IPS-20b (cell line): ENCODE measurements around the gene ST6GAL1.

ENCODE experiments used
- H3K27ac ChIP-seq: one replicate; pipeline ENCODE4 v1.5.1; 2013; ENCODE audit warnings: low read length
- H3K27me3 ChIP-seq: 2 replicates; pipeline ENCODE4 v1.6.1; 2013; ENCODE audit warnings: mild to moderate bottlenecking, low read length, inconsistent platforms; ENCODE audit not compliant: insufficient read depth
- H3K36me3 ChIP-seq: 2 replicates; pipeline ENCODE4 v1.6.1; 2013; ENCODE audit warnings: low read depth, mild to moderate bottlenecking, inconsistent platforms, low read length, moderate library complexity; ENCODE audit not compliant: insufficient read depth
- H3K4me1 ChIP-seq: 2 replicates; pipeline ENCODE4 v1.6.1; 2013; ENCODE audit warnings: mild to moderate bottlenecking, control low read depth, inconsistent platforms, low read length, moderate library complexity; ENCODE audit not compliant: insufficient read depth
- H3K4me3 ChIP-seq: 2 replicates; pipeline ENCODE4 v1.5.1; 2013; ENCODE audit warnings: mild to moderate bottlenecking, low read length, inconsistent platforms
- H3K9ac ChIP-seq: 2 replicates; pipeline ENCODE4 v1.6.1; 2013; ENCODE audit warnings: low read depth, mild to moderate bottlenecking, inconsistent platforms, low read length, moderate library complexity
- H3K9me3 ChIP-seq: 2 replicates; pipeline ENCODE4 v1.6.1; 2013; ENCODE audit warnings: mild to moderate bottlenecking, low read depth, low read length, inconsistent platforms; ENCODE audit not compliant: insufficient read depth

The ST6GAL1 gene

GRCh38 chr3:187101184-187102072 lies 171.1 kb downstream of the ST6GAL1 start:
- Histone ChIP-seq H3K36me3 (no peaks in the 10 kb centered on the region), H3K9me3 (no peaks in the 10 kb centered on the region), H3K27me3 (no peaks in the 10 kb centered on the region), H3K9ac (no peak overlapping the region), H3K4me3 (no peak overlapping the region), H3K4me1 (no peaks in the 10 kb centered on the region), H3K27ac (no peak overlapping the region)

DNA sequence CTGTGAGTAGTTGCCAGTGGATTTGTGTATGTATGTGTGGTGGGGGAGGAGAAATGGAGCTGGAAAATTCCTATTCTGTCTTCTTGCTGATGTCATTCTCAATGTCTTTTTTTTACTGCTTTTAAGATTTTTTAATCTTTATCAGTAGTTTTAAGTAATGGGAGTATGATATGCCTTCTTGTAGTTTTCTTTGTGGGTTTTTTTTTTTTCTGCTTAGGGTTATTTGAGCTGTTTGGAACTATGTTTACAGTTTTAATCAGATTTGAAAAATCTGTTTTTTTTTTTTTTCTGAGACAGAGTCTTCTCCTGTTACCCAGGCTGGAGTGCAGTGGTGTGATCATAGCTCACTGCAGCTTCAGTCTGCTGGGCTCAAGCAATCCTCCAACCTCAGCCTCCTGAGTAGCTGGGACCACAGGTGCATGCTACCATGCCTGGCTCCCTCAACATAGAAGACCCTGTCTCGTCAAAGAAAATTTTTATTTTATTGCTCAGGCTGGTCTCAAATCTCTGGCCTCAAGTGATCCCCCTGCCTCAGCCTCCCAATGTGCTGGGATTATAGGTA lies 171.8 kb downstream of the ST6GAL1 start:
- no peak overlapping the region for H3K27ac ChIP-seq
- no peaks in the 10 kb centered on the region for H3K36me3 ChIP-seq
- no peak overlapping the region for H3K4me3 ChIP-seq
- no peaks in the 10 kb centered on the region for H3K9me3 ChIP-seq
- H3K9ac ChIP-seq: no peak overlapping the region
- H3K4me1 ChIP-seq: no peaks in the 10 kb centered on the region
- H3K27me3 ChIP-seq: no peaks in the 10 kb centered on the region

- H3K4me1 ChIP-seq: no peaks in the 10 kb centered on the region
- H3K4me3 ChIP-seq: no peak overlapping the region
- no peak overlapping the region for H3K27ac ChIP-seq
Measured at GRCh38 chr3:187103251-187103650, 172.9 kb downstream of the ST6GAL1 start.

DNA sequence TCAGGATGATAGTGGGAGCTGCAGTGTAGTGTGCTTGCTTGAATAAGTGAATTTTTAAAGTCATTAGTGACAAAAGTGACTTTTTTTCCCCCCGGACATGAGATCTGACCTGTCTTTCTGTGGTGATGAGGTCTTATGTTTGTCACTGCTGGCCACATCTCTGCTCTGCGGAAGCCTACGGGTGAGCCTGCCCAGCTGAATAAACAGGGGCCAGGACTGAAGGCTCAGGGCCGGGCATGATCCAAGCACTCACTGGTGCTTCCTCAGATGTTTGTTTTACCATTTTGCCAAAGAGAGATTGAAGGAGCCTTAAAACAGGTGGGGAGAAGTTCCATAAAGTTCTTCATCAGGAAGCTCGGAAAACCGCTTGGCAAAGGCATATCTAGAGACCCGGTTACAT lies 174.0 kb downstream of the ST6GAL1 start:
- H3K9me3 ChIP-seq: no peaks in the 10 kb centered on the region
- no peaks in the 10 kb centered on the region for H3K36me3 ChIP-seq
- no peaks in the 10 kb centered on the region for H3K4me1 ChIP-seq
- H3K9ac ChIP-seq: no peak overlapping the region
- H3K4me3 ChIP-seq: no peak overlapping the region
- no peak overlapping the region for H3K27ac ChIP-seq
- no peaks in the 10 kb centered on the region for H3K27me3 ChIP-seq

More at GRCh38 chr3:187103251-187103650, 172.9 kb downstream of the ST6GAL1 start:
- Histone ChIP-seq H3K9ac (no peak overlapping the region), H3K27me3 (no peaks in the 10 kb centered on the region), H3K36me3 (no peaks in the 10 kb centered on the region), H3K9me3 (no peaks in the 10 kb centered on the region)

DNA sequence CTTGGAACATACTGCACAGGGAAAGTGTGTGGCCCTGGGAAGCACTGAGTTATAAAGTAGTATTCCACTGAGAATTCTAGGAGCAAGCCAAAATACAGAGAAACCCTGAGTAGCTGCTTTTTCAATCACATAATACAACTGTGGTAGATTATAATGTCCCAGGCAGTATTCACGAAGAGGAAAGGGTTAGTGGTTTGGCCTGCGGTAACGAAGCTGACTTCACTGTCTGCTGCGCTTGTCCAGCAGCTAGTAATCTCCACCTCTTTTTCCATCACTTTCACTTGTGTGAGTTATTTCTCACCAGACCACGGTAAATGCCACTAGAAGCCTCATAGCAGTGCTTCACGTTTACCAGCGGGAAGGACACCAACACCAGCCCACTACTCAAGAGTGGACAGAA lies 174.6 kb downstream of the ST6GAL1 start:
- Histone ChIP-seq H3K9me3 (no peaks in the 10 kb centered on the region), H3K4me1 (no peaks in the 10 kb centered on the region), H3K27ac (no peak overlapping the region), H3K4me3 (no peak overlapping the region), H3K36me3 (no peaks in the 10 kb centered on the region), H3K9ac (no peak overlapping the region), H3K27me3 (no peaks in the 10 kb centered on the region)

- Histone ChIP-seq H3K27ac (no peak overlapping the region), H3K36me3 (no peaks in the 10 kb centered on the region), H3K9ac (no peak overlapping the region), H3K4me3 (no peak overlapping the region), H3K4me1 (no peaks in the 10 kb centered on the region), H3K9me3 (no peaks in the 10 kb centered on the region), H3K27me3 (no peaks in the 10 kb centered on the region)
Measured at GRCh38 chr3:187105700-187106099, 175.4 kb downstream of the ST6GAL1 start.

- Histone ChIP-seq H3K9me3 (no peaks in the 10 kb centered on the region), H3K4me3 (no peak overlapping the region), H3K9ac (no peak overlapping the region), H3K27me3 (no peaks in the 10 kb centered on the region), H3K27ac (no peak overlapping the region), H3K4me1 (no peaks in the 10 kb centered on the region), H3K36me3 (no peaks in the 10 kb centered on the region)
Measured at GRCh38 chr3:187107989-187108388, 177.7 kb downstream of the ST6GAL1 start.

DNA sequence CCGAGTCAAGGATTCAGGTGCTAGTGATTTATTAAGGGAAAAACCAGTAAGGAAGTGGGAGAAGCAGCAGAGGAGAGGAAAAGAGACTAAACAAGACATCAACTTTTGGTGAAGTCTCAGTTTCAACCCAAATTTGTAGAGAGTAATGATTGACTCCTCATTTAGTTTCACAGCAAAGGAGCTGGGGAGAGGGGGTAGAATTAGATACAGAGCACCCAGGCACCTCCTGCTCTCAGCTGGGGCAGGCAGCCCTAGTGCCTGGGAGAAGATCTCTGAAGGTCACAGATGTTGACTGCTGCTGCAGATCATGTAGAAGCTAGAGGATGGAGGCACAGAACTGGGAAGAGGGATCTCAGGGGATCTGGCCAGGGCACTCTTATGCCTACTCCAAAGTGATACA lies 179.8 kb downstream of the ST6GAL1 start:
- no peak overlapping the region for H3K27ac ChIP-seq
- H3K4me1 ChIP-seq: no peaks in the 10 kb centered on the region
- H3K36me3 ChIP-seq: no peaks in the 10 kb centered on the region
- H3K9ac ChIP-seq: no peak overlapping the region
- H3K4me3 ChIP-seq: no peak overlapping the region
- H3K9me3 ChIP-seq: no peaks in the 10 kb centered on the region
- no peaks in the 10 kb centered on the region for H3K27me3 ChIP-seq

GRCh38 chr3:187112934-187113793 lies 182.8 kb downstream of the ST6GAL1 start:
- Histone ChIP-seq H3K27ac (no peak overlapping the region), H3K4me1 (no peaks in the 10 kb centered on the region), H3K4me3 (no peak overlapping the region)

DNA sequence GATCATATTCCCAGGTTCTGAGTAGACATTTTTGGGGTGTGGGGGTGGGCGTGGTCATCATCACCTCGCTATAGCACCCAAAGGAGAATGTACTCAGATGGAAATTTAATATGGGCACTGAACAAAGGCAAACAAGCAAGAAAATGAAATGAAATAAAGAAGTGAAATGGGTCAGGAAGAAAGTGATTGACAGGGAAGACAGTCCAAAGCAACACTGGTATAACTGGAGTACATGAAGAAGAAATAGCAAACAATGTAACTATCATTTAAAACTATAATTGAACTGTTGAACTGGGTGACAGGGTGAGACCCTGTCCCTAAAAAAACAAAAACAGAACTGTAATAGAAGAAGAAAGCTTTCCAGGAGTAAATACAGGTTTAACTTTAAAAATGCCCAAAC lies 184.2 kb downstream of the ST6GAL1 start:
- H3K9ac ChIP-seq: no peak overlapping the region
- no peaks in the 10 kb centered on the region for H3K4me1 ChIP-seq
- no peak overlapping the region for H3K27ac ChIP-seq
- H3K4me3 ChIP-seq: no peak overlapping the region
- H3K36me3 ChIP-seq: no peaks in the 10 kb centered on the region
- no peaks in the 10 kb centered on the region for H3K27me3 ChIP-seq
- no peaks in the 10 kb centered on the region for H3K9me3 ChIP-seq

More at GRCh38 chr3:187112934-187113793, 182.8 kb downstream of the ST6GAL1 start:
- Histone ChIP-seq H3K36me3 (no peaks in the 10 kb centered on the region), H3K9ac (no peak overlapping the region), H3K9me3 (no peaks in the 10 kb centered on the region), H3K27me3 (no peaks in the 10 kb centered on the region)

GRCh38 chr3:187120326-187120725 lies 190.0 kb downstream of the ST6GAL1 start:
- no peaks in the 10 kb centered on the region for H3K9me3 ChIP-seq
- H3K27ac ChIP-seq: no peak overlapping the region
- H3K4me3 ChIP-seq: no peak overlapping the region
- peaks cover 4% of the 10 kb centered on the region; the same call in 1 of the 2 replicates for H3K36me3 ChIP-seq
- 0 out of 2 replicates have a peak, but pooled peaks cover 3% of the 10 kb centered on the region for H3K4me1 ChIP-seq
- H3K9ac ChIP-seq: no peak overlapping the region
- no peaks in the 10 kb centered on the region for H3K27me3 ChIP-seq
